Central memory CD8-positive, alpha-beta T cell (primary cell): ENCODE measurements around the gene IL15RA.
"Not testable (repeated sequence)": the region's sequence is repeated elsewhere in the genome, so short reads cannot be mapped to it uniquely, and the experiment has no call there.

Source experiments
- ATAC-seq: fragments of 150-1000 bp; cut with Tn5 transposase; replicated peaks from 2 replicates; pipeline ENCODE4 v1.10.0; 2022; ENCODE audit warnings: mild to moderate bottlenecking, moderate FRiP score, moderate number of reproducible peaks; ENCODE audit not compliant: poor library complexity, severe bottlenecking; ENCODE audit errors: extremely low read depth
- DNase-seq, 2 donors: peaks; one replicate each; pipeline ENCODE4 v3.0.0; 2021; ENCODE audit warnings: low spot score in 2 of 2
- H3K27ac Mint-ChIP-seq: one replicate; pipeline ENCODE4 v1.8.0; 2022; ENCODE audit warnings: low read depth, mild to moderate bottlenecking, moderate library complexity, mixed read lengths
- H3K27me3 Mint-ChIP-seq: one replicate; pipeline ENCODE4 v1.8.0; 2022; ENCODE audit warnings: mixed read lengths
- H3K36me3 Mint-ChIP-seq: one replicate; pipeline ENCODE4 v1.8.0; 2022; ENCODE audit warnings: mild to moderate bottlenecking, moderate library complexity, mixed read lengths; ENCODE audit not compliant: insufficient read depth
- H3K4me1 Mint-ChIP-seq: one replicate; pipeline ENCODE4 v1.8.0; 2022; ENCODE audit warnings: mixed read lengths
- H3K4me3 Mint-ChIP-seq: one replicate; pipeline ENCODE4 v1.8.0; 2022; ENCODE audit warnings: mild to moderate bottlenecking, moderate library complexity, mixed read lengths
- H3K9me3 Mint-ChIP-seq: one replicate; pipeline ENCODE4 v1.8.0; 2022; ENCODE audit warnings: mixed read lengths

The IL15RA gene

GRCh38 chr10:5919568-5919967 lies 57.8 kb downstream of the IL15RA start:
- Mint-ChIP-seq H3K27ac (no peak overlapping the region), H3K36me3 (peaks cover 48% of the 10 kb centered on the region), H3K4me1 (peaks cover 8% of the 10 kb centered on the region), H3K27me3 (no peaks in the 10 kb centered on the region), H3K4me3 (no peak overlapping the region), H3K9me3 (no peaks in the 10 kb centered on the region)
- ATAC-seq (no peak), DNase-seq (no peak)

- no peak for DNase-seq
- no peaks in the 10 kb centered on the region for H3K9me3 Mint-ChIP-seq
- peaks cover 8% of the 10 kb centered on the region for H3K4me1 Mint-ChIP-seq
- H3K27ac Mint-ChIP-seq: no peak overlapping the region
- H3K27me3 Mint-ChIP-seq: no peaks in the 10 kb centered on the region
- no peak for ATAC-seq
- peaks cover 46% of the 10 kb centered on the region for H3K36me3 Mint-ChIP-seq
- no peak overlapping the region for H3K4me3 Mint-ChIP-seq
Observed at GRCh38 chr10:5918763-5919162, 58.6 kb downstream of the IL15RA start.

- H3K4me1 Mint-ChIP-seq: peaks cover 8% of the 10 kb centered on the region
- no peaks in the 10 kb centered on the region for H3K27me3 Mint-ChIP-seq
- ATAC-seq (no peak), DNase-seq (no peak)
- no peaks in the 10 kb centered on the region for H3K9me3 Mint-ChIP-seq
- peaks cover 44% of the 10 kb centered on the region for H3K36me3 Mint-ChIP-seq
- H3K27ac Mint-ChIP-seq: no peak overlapping the region
- no peak overlapping the region for H3K4me3 Mint-ChIP-seq
Observed at GRCh38 chr10:5917305-5917704, 60.0 kb downstream of the IL15RA start.

GRCh38 chr10:5915451-5915850 lies 61.9 kb downstream of the IL15RA start:
- H3K4me1 Mint-ChIP-seq: peaks cover under 1% of the 10 kb centered on the region
- H3K36me3 Mint-ChIP-seq: peaks cover 42% of the 10 kb centered on the region
- H3K27me3 Mint-ChIP-seq: no peaks in the 10 kb centered on the region
- DNase-seq (no peak), ATAC-seq (no peak)
- H3K4me3 Mint-ChIP-seq: no peak overlapping the region
- H3K27ac Mint-ChIP-seq: no peak overlapping the region
- no peaks in the 10 kb centered on the region for H3K9me3 Mint-ChIP-seq

GRCh38 chr10:5913736-5914135 lies 63.6 kb downstream of the IL15RA start:
- H3K36me3 Mint-ChIP-seq: peaks cover 48% of the 10 kb centered on the region
- DNase-seq: no peak
- ATAC-seq: no peak
- H3K27me3 Mint-ChIP-seq: no peaks in the 10 kb centered on the region
- no peaks in the 10 kb centered on the region for H3K4me1 Mint-ChIP-seq
- no peak overlapping the region for H3K27ac Mint-ChIP-seq
- no peak overlapping the region for H3K4me3 Mint-ChIP-seq
- H3K9me3 Mint-ChIP-seq: no peaks in the 10 kb centered on the region

- no peak overlapping the region for H3K4me3 Mint-ChIP-seq
- ATAC-seq (no peak), DNase-seq (no peak)
- no peaks in the 10 kb centered on the region for H3K9me3 Mint-ChIP-seq
- H3K4me1 Mint-ChIP-seq: peaks cover 12% of the 10 kb centered on the region
- no peaks in the 10 kb centered on the region for H3K27me3 Mint-ChIP-seq
- peaks cover 47% of the 10 kb centered on the region for H3K36me3 Mint-ChIP-seq
- no peak overlapping the region for H3K27ac Mint-ChIP-seq
Observed at GRCh38 chr10:5911670-5912069, 65.7 kb downstream of the IL15RA start.

- no peak for DNase-seq
- no peak overlapping the region for H3K27ac Mint-ChIP-seq
- no peak overlapping the region for H3K4me3 Mint-ChIP-seq
- H3K36me3 Mint-ChIP-seq: peaks cover 44% of the 10 kb centered on the region
- H3K27me3 Mint-ChIP-seq: no peaks in the 10 kb centered on the region
- H3K9me3 Mint-ChIP-seq: no peaks in the 10 kb centered on the region
- ATAC-seq: no peak
- H3K4me1 Mint-ChIP-seq: peaks cover 15% of the 10 kb centered on the region
Observed at GRCh38 chr10:5910323-5911100, 66.8 kb downstream of the IL15RA start.

- ATAC-seq, H3K27ac Mint-ChIP-seq, H3K9me3 Mint-ChIP-seq, H3K4me3 Mint-ChIP-seq, H3K27me3 Mint-ChIP-seq, DNase-seq: not testable (repeated sequence)
- peaks cover 24% of the 10 kb centered on the region for H3K4me1 Mint-ChIP-seq
- H3K36me3 Mint-ChIP-seq: peaks cover 39% of the 10 kb centered on the region
Observed at GRCh38 chr10:5908676-5909075, 68.7 kb downstream of the IL15RA start.

GRCh38 chr10:5906651-5907050 lies 70.7 kb downstream of the IL15RA start:
- no peak for ATAC-seq
- no peak for DNase-seq
- Mint-ChIP-seq H3K36me3 (peaks cover 33% of the 10 kb centered on the region), H3K4me3 (no peak overlapping the region), H3K27me3 (no peaks in the 10 kb centered on the region), H3K9me3 (no peaks in the 10 kb centered on the region), H3K27ac (peak overlapping the region; percentile 41), H3K4me1 (peaks cover 26% of the 10 kb centered on the region)

GRCh38 chr10:5905854-5906507 lies 71.4 kb downstream of the IL15RA start:
- Mint-ChIP-seq H3K9me3 (no peaks in the 10 kb centered on the region), H3K4me1 (peaks cover 26% of the 10 kb centered on the region), H3K27me3 (no peaks in the 10 kb centered on the region), H3K4me3 (no peak overlapping the region), H3K27ac (no peak overlapping the region), H3K36me3 (peaks cover 28% of the 10 kb centered on the region)
- no peak for DNase-seq
- no peak for ATAC-seq

- Mint-ChIP-seq H3K27ac (peak overlapping the region; percentile 49), H3K4me3 (no peak overlapping the region), H3K36me3 (peaks cover 17% of the 10 kb centered on the region), H3K9me3 (no peaks in the 10 kb centered on the region), H3K27me3 (no peaks in the 10 kb centered on the region), H3K4me1 (peaks cover 29% of the 10 kb centered on the region)
- ATAC-seq (no peak), DNase-seq (no peak)
Observed at GRCh38 chr10:5904227-5904626, 73.1 kb downstream of the IL15RA start.

GRCh38 chr10:5903563-5903962 lies 73.8 kb downstream of the IL15RA start:
- peaks cover 33% of the 10 kb centered on the region for H3K4me1 Mint-ChIP-seq
- peak overlapping the region; percentile 49 for H3K27ac Mint-ChIP-seq
- H3K27me3 Mint-ChIP-seq: no peaks in the 10 kb centered on the region
- ATAC-seq: no peak
- no peaks in the 10 kb centered on the region for H3K9me3 Mint-ChIP-seq
- H3K36me3 Mint-ChIP-seq: peaks cover 14% of the 10 kb centered on the region
- no peak overlapping the region for H3K4me3 Mint-ChIP-seq
- DNase-seq: no peak
